ENCODE results near the gene ATP6V0C. TPM values are rescaled to one million over a fixed set of nuclear protein-coding genes. Genes with fewer than 3 reads are reported as not detected.
A peak's percentile ranks its signal among the peaks of the same experiment; 100 is the strongest.

Gene ATP6V0C
- total and polyA plus RNA-seq, 2 donors from 2014 or later = 303 to 520 TPM

DNA sequence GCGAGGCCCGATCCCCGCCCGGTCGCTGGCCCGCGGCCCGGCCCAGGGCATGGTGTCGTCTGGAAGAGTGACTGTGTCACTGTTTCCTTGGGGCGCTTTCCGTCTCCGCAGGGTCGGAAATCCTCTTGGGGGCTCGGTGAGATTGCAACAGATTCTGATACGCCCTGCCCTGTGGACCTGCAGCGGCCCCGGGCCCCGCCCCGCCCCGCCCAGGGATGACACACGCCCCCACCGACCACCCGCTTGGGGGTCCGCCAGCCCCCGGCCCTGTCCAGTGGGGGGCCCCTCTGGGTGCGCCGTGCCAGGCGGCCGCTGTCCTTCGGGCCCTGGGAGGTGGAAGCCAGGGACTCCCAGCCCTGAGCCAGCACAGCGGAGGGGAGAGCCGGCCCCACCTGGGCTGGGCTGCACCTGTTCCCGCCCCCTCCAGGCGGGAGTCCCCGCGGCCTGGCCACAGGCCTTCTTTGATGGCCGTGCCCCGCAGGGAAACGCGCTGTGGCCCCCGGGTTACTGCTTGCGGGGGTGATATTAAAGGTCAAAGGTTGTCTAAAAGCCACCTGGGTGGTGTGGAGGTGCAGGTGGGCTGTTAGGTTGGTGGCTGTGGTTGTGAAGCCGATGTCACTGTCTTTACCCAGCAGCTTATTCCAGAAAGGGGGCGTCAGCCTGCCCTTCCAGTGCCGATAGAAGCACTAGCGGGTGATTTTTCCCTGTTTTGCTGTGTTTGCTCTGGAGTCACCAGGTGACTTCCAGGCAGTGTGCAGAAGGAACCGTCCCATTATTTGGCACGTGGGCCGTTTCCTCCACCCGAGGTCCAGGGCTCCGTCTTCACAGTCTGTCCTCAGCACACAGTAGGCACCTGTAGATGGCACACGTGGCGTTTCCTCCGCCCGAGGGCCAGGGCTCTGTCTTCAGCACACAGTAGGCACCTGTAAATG, 38.1 kb upstream of the ATP6V0C start:
- no peaks in the 10 kb centered on the region for H3K9me3 ChIP-seq (ENCODE audit: control insufficient read depth in 2 of 3, insufficient read depth in 1 of 3, low read length in 3 of 3)
- H3K4me3 ChIP-seq (ENCODE audit: low read length in 3 of 3) = peak overlapping the region; percentile 6 to 61 (median 36)
- H3K27me3 ChIP-seq (ENCODE audit: control insufficient read depth, insufficient read depth, low read length) = no peaks in the 10 kb centered on the region
- H3K36me3 ChIP-seq (ENCODE audit: control insufficient read depth in 2 of 3, insufficient read depth in 3 of 3, low read length in 3 of 3) = no peaks in the 10 kb centered on the region
- DNase-seq (peak in 3 of 5 donors; percentile 27 to 81 (median 78)), FAIRE-seq (no peak)
- TF ChIP-seq, protein P1, sequence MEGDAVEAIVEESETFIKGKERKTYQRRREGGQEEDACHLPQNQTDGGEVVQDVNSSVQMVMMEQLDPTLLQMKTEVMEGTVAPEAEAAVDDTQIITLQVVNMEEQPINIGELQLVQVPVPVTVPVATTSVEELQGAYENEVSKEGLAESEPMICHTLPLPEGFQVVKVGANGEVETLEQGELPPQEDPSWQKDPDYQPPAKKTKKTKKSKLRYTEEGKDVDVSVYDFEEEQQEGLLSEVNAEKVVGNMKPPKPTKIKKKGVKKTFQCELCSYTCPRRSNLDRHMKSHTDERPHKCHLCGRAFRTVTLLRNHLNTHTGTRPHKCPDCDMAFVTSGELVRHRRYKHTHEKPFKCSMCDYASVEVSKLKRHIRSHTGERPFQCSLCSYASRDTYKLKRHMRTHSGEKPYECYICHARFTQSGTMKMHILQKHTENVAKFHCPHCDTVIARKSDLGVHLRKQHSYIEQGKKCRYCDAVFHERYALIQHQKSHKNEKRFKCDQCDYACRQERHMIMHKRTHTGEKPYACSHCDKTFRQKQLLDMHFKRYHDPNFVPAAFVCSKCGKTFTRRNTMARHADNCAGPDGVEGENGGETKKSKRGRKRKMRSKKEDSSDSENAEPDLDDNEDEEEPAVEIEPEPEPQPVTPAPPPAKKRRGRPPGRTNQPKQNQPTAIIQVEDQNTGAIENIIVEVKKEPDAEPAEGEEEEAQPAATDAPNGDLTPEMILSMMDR (IDR thresholded peaks at IDR 0.05; ENCODE audit: borderline replicate concordance, extremely low read depth, insufficient read depth) = no peak
- H3K27ac ChIP-seq (ENCODE audit: low read depth in 2 of 2, low read length in 2 of 2) = peak overlapping the region; percentile 27 to 68
- intact Hi-C loops (cut with DNase I) = no loop called here
- peak overlapping the region in 2 of 3 donors; percentile 37 to 55 for H3K9ac ChIP-seq (ENCODE audit: low read length in 3 of 3)
- H3K4me1 ChIP-seq (ENCODE audit: control insufficient read depth in 2 of 3, insufficient read depth in 2 of 3, low read depth in 1 of 3, low read length in 3 of 3) = peaks cover 0 to 49% (median 16%) of the 10 kb centered on the region in 3 donors

DNA sequence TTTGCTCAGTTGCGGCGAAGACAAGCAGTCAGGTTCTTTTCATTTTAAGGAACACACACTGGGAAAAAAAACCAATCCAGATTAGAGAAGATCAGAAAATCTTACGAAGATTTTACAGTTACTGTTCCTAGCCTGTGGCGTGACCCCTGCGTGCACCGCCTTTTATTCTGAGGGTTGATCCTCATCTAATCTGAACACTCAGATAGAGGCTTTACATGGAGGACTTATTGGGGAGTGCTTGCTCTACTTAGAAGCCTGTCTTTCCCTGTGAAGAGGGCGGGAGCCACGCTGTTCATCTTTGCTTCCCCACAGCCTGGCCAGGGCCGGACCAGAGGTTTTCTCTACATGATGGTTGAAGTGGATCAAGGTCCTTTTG, 37.4 kb upstream of the ATP6V0C start:
- intact Hi-C loops (cut with DNase I) = no loop called here
- no peaks in the 10 kb centered on the region for H3K27me3 ChIP-seq (ENCODE audit: control insufficient read depth, insufficient read depth, low read length)
- peak overlapping the region; percentile 27 to 68 for H3K27ac ChIP-seq (ENCODE audit: low read depth in 2 of 2, low read length in 2 of 2)
- FAIRE-seq (no peak), DNase-seq (peak in 1 of 5 donors; percentile 39)
- H3K9me3 ChIP-seq (ENCODE audit: control insufficient read depth in 2 of 3, insufficient read depth in 1 of 3, low read length in 3 of 3) = no peaks in the 10 kb centered on the region
- no peaks in the 10 kb centered on the region for H3K36me3 ChIP-seq (ENCODE audit: control insufficient read depth in 2 of 3, insufficient read depth in 3 of 3, low read length in 3 of 3)
- H3K4me3 ChIP-seq (ENCODE audit: low read length in 3 of 3) = peak overlapping the region in 2 of 3 donors; percentile 6 to 47
- H3K9ac ChIP-seq (ENCODE audit: low read length in 3 of 3) = peak overlapping the region in 2 of 3 donors; percentile 2 to 37
- TF ChIP-seq, protein P1 (IDR thresholded peaks at IDR 0.05; ENCODE audit: borderline replicate concordance, extremely low read depth, insufficient read depth) = no peak
- H3K4me1 ChIP-seq (ENCODE audit: control insufficient read depth in 2 of 3, insufficient read depth in 2 of 3, low read depth in 1 of 3, low read length in 3 of 3) = peaks cover 0 to 50% (median 17%) of the 10 kb centered on the region in 3 donors

DNA sequence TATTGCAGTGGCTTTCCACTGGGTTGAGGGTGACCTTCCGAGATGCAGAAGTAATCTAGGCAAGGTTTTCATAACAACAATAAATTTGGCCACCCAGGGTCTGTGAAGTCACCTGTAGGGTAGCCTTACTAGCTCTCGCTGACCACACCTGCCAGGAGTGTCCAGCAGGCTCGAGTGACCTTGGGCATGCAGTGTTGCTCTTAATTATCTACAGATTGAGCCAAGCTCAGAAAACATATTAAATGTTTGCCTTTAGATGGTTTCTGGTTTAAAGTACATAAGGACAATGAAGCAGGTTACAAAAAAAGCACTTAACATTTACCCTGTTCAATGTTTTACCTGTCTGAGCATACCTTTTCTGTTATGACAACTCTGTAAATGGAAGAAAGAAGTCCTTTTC, 37.0 kb upstream of the ATP6V0C start:
- no peaks in the 10 kb centered on the region for H3K9me3 ChIP-seq (ENCODE audit: control insufficient read depth in 2 of 3, insufficient read depth in 1 of 3, low read length in 3 of 3)
- no peaks in the 10 kb centered on the region for H3K36me3 ChIP-seq (ENCODE audit: control insufficient read depth in 2 of 3, insufficient read depth in 3 of 3, low read length in 3 of 3)
- DNase-seq = no peak
- peaks cover 0 to 50% (median 17%) of the 10 kb centered on the region in 3 donors for H3K4me1 ChIP-seq (ENCODE audit: control insufficient read depth in 2 of 3, insufficient read depth in 2 of 3, low read depth in 1 of 3, low read length in 3 of 3)
- intact Hi-C loops (cut with DNase I) = no loop called here
- no peak overlapping the region for H3K4me3 ChIP-seq (ENCODE audit: low read length in 3 of 3)
- H3K27ac ChIP-seq (ENCODE audit: low read depth in 2 of 2, low read length in 2 of 2) = peak overlapping the region; percentile 27 to 68
- FAIRE-seq = no peak
- H3K9ac ChIP-seq (ENCODE audit: low read length in 3 of 3) = peak overlapping the region in 1 of 3 donors; percentile 41
- H3K27me3 ChIP-seq (ENCODE audit: control insufficient read depth, insufficient read depth, low read length) = no peaks in the 10 kb centered on the region
- TF ChIP-seq, protein P1 (IDR thresholded peaks at IDR 0.05; ENCODE audit: borderline replicate concordance, extremely low read depth, insufficient read depth) = no peak
